DND-41 (cell line): ENCODE data around the gene NCBP1.

Source experiments
- ATAC-seq: fragments of 200-7000 bp; cut with Tn5 transposase; 3 replicates; pipeline ENCODE4 v1.9.1; 2021; ENCODE audit warnings: low read depth; ENCODE audit not compliant: insufficient read depth
- DNase-seq: peaks from one replicate; pipeline ENCODE4 v3.0.0-alpha.2; 2020
- H2AFZ ChIP-seq: 2 replicates; pipeline ENCODE4 v1.6.0; 2012; ENCODE audit warnings: low read depth, low read length
- H3K27ac ChIP-seq: 2 replicates; pipeline ENCODE4 v1.5.1; 2012; ENCODE audit warnings: low read length, inconsistent platforms
- H3K27me3 ChIP-seq: fragments of 200-600 bp; sonication (generic); 2 replicates; pipeline ENCODE4 v1.6.0; 2012; ENCODE audit warnings: low read length, mild to moderate bottlenecking, inconsistent platforms; ENCODE audit not compliant: insufficient read depth, poor library complexity
- H3K36me3 ChIP-seq: 2 replicates; pipeline ENCODE4 v1.5.1; 2012; ENCODE audit warnings: low read length, inconsistent platforms; ENCODE audit not compliant: insufficient read depth
- H3K4me1 ChIP-seq: 2 replicates; pipeline ENCODE4 v1.5.1; 2012; ENCODE audit warnings: mild to moderate bottlenecking, low read length; ENCODE audit not compliant: insufficient read depth
- H3K4me2 ChIP-seq: 2 replicates; pipeline ENCODE4 v1.6.0; 2012; ENCODE audit warnings: mild to moderate bottlenecking, moderate library complexity, low read length, inconsistent platforms; ENCODE audit not compliant: insufficient read depth
- H3K4me3 ChIP-seq, 2 experiments: fragments of 200-600 bp in 1 of 2; shearing (Covaris generic) in 1 of 2; 2 replicates each; pipeline ENCODE4 v1.5.1; 2012 to 2016; ENCODE audit warnings: inconsistent platforms in 2 of 2, low read length in 2 of 2, mild to moderate bottlenecking in 2 of 2, low read depth in 1 of 2, moderate library complexity in 1 of 2
- H3K79me2 ChIP-seq: 2 replicates; pipeline ENCODE4 v1.6.0; 2012; ENCODE audit warnings: low read length, inconsistent platforms; ENCODE audit not compliant: insufficient read depth
- H3K9ac ChIP-seq: 2 replicates; pipeline ENCODE4 v1.6.0; 2012; ENCODE audit warnings: low read depth, mild to moderate bottlenecking, inconsistent platforms, low read length, moderate library complexity
- H3K9me3 ChIP-seq: 2 replicates; pipeline ENCODE4 v1.5.1; 2012; ENCODE audit warnings: low read length, moderate library complexity, mild to moderate bottlenecking, inconsistent platforms; ENCODE audit not compliant: insufficient read depth, severe bottlenecking
- H4K20me1 ChIP-seq: 2 replicates; pipeline ENCODE4 v1.6.0; 2012; ENCODE audit warnings: low read length; ENCODE audit not compliant: insufficient read depth
- CTCF ChIP-seq: IDR thresholded peaks from 2 replicates; pipeline ENCODE4 v1.5.1; 2012; ENCODE audit warnings: borderline replicate concordance, low read length, moderate library complexity, mild to moderate bottlenecking; ENCODE audit not compliant: poor library complexity, severe bottlenecking; ENCODE audit errors: extremely low read depth
- EZH2 ChIP-seq: IDR thresholded peaks from 3 replicates; pipeline ENCODE4 v1.6.1; 2012; ENCODE audit warnings: borderline replicate concordance, low read depth, mild to moderate bottlenecking, moderate library complexity, low read length, inconsistent platforms; ENCODE audit not compliant: severe bottlenecking

Gene NCBP1

GRCh38 chr9:97722331-97722730, 88.7 kb downstream of the NCBP1 start:
- Histone ChIP-seq H3K4me2 (no peak overlapping the region), H3K79me2 (no peaks in the 10 kb centered on the region), H3K9me3 (peaks cover 2% of the 10 kb centered on the region), H3K27me3 (peaks cover 16% of the 10 kb centered on the region), H3K4me3 (no peak overlapping the region), H2AFZ (no peak overlapping the region), H3K9ac (no peak overlapping the region), H3K36me3 (no peaks in the 10 kb centered on the region), H3K4me1 (no peaks in the 10 kb centered on the region), H3K27ac (no peak overlapping the region), H4K20me1 (no peaks in the 10 kb centered on the region)
- no peak for DNase-seq
- TF ChIP-seq CTCF (no peak), EZH2 (no peak)
- ATAC-seq, result no peak
